ENCODE results near the gene SRRD.
A peak's percentile ranks its signal among the peaks of the same experiment; 100 is the strongest.
"Not testable (repeated sequence)": the region's sequence is repeated elsewhere in the genome, so short reads cannot be mapped to it uniquely, and the experiment has no call there.

The SRRD gene

DNA sequence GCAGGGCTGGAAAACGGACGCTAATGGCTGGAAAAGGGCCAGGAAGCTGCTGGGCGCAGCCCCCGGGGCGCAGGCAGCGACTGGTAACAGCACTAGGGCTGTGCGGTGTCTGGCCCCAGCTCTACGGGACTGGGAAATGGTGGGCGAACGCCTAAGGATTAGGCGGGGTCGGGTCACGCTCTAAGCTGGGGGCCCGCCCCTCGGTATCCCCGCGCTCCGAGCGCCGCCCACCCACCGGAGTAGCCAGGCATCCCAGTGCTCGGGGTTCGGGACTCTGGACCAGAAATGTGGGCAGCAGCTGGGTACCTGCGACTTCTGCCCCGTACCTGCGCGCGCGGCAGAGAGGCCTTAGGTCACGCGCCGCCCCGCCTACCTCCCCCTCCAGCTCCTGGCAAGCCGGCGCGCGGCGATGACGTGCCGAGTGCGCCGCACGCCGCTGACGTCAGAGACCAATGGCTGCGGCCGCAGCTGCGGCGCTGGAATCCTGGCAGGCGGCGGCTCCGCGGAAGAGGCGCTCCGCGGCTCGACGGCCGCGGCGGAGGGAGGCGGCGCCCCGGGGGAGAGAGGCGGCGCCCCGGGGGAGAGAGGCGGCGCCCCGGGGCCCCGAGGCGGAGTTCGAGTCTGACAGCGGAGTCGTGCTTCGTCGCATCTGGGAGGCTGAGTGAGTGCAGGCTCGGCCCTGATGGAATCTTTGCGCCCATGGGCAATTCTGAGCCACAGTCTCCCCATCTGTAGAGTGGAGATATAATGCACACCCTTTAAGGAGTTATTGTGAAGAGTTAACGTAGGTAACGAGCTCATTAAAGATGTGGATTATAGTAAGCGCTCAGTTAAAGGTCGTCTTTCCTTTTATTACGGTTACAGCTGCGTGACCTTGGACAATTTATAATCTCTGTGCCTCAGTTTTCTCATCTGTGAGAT is at the start of gene SRRD, which contains the start of gene HPS4:
Gene SRRD, plus strand, starts transcription at position 439 of the 921 bp plus-strand sequence. Its CDS starts 14 bp downstream, at position 453.
Gene HPS4, minus strand, starts transcription at position 345 of the 921 bp plus-strand sequence. CDS start 2,021 bp downstream, outside the sequence.
- DNase-seq: peak; percentile 92

- no peak for DNase-seq
Measured at GRCh38 chr22:26435327-26436093, 48.2 kb upstream of the SRRD start.

DNA sequence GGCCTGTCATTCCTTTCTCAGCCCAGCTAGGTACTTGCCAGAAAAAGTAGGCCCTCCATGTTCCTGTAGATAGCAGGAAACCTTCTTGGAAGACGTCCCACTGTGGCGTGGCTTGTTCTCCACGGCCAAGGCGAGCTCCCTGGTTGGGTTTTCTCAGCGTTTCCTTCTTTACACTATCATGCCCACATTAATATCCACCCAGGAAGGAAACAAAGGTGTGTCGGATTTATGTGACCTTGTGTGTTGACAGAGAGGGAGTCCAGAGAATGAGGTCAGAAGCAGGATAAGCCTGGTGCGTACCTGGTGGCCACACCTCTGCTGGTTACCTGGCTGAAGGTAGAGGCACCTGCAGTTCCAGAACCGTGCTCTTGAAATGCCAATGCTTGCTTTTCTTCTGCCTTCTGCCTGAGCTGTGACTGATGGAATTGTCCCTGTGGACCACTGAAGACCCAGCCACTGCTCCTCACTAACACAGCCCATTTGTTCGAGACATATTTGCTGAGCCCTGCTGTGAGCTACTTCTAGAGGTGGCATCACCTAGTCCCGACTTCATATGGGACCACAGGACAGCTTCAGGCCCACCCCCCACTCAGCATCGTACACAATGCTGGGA is 46.7 kb upstream of the SRRD start:
- no peak for DNase-seq

DNA sequence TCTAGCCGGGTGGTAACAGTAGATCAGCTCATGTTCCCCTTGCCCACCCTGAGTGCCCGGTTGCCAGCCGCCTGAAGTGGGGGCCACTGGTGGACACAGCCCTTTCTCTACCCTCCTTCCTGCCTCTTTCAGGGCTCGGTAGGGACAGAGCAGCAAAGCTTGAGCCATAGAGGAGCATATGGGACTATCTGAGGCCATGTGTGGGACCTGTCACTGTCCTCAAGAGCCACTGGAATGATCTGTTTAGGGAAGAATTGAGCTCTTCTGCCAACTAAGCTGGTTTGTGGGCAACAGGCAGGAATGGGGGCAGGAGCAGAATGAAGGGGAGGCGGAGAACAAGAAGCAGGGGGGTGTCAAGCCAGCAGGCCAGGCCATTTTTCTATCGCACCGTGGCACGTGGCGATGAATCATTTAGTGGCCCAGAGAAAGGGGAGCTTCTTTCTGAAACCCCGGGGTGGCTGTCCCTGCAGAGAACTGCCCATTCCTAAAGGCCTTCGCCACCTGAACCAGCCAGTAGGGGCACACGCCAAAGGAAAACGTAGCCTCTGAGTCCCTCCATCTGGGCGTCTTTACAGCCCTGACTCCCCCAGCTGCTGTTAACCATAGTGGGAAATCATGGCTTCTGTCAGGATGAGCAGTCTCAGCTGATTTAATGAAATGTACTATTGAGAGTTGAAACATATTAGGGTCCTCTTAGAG is 45.8 kb upstream of the SRRD start:
- DNase-seq: no peak

DNA sequence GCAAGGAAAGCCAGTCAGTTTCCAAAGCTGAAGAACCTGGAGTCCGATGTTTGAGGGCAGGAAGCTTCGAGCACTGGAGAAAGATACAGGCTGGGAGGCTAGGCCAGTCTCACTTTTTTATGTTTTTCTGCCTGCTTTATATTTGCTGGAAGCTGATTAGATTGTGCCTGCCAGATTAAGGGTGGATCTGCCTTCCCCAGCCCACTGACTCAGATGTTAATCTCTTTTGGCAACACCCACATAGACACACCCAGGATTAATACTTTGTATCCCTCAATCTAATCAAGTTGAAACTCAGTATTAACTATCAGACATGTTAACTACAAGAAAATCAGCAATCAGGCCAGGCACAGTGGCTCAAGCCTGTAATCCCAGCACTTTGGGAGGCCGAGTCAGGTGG is 44.9 kb upstream of the SRRD start:
- DNase-seq: not testable (repeated sequence)

- DNase-seq: no peak
Measured at GRCh38 chr22:26439559-26439958, 44.1 kb upstream of the SRRD start.

DNA sequence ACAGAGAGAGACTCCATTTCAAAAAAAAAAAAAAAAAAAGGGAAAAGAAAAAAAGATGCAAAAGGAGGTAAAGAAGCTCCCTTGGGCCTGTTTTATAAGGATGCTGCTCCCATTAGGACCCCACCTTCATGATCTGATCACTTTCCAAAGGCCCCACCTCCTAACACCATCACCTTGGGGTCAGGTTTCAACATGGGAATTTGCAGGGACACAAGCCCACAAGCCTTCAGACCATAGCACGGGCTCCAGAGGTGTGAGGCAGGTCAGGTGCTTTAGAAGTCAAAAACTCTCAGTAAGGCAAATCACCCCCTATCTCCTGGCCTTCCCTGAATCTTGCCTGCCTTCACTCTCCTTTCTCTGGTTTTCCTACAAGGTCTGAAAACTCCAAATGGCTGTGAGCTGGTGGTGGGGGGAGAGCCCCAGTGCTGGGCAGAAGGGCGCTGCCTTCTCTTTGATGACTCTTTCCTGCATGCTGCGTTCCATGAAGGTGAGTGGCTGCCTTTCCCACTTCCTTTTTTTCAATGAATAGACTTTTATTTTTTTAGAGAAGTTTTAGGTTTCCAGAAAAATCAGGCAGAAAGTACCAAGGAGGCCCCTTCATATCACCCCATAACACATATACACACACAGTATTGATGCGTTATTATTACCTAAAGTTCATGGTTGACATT is 41.5 kb upstream of the SRRD start:
- DNase-seq: no peak

- no peak for DNase-seq
Measured at GRCh38 chr22:26443901-26444690, 39.6 kb upstream of the SRRD start.

GRCh38 chr22:26444777-26445176 is 38.9 kb upstream of the SRRD start:
- DNase-seq: no peak

GRCh38 chr22:26445577-26446275 is 38.0 kb upstream of the SRRD start:
- no peak for DNase-seq

- DNase-seq: no peak
Measured at GRCh38 chr22:26446808-26447515, 36.7 kb upstream of the SRRD start.

- DNase-seq: no peak
Measured at GRCh38 chr22:26447584-26448329, 35.9 kb upstream of the SRRD start.

- DNase-seq: no peak
Measured at GRCh38 chr22:26448334-26448733, 35.3 kb upstream of the SRRD start.

DNA sequence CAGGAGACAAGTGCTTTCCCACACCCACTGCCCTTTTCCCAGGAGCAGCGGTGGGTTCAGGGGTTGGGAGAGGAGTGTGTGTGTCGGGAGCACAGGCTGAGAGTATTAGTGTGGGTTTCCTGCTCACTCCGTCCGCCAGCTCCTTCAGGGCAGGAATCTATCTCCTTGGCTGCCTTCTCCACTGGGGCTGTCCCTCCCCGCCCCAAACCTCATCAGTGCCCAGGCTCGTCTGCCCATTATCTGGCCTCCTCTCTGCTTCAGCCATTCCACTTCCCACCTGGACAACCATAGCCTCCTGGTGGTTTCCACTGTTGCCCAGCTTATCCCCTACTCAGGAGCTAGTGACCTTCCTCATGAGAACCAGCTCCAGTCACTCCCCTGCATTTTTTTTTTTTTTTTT is 34.7 kb upstream of the SRRD start:
- DNase-seq: no peak

DNA sequence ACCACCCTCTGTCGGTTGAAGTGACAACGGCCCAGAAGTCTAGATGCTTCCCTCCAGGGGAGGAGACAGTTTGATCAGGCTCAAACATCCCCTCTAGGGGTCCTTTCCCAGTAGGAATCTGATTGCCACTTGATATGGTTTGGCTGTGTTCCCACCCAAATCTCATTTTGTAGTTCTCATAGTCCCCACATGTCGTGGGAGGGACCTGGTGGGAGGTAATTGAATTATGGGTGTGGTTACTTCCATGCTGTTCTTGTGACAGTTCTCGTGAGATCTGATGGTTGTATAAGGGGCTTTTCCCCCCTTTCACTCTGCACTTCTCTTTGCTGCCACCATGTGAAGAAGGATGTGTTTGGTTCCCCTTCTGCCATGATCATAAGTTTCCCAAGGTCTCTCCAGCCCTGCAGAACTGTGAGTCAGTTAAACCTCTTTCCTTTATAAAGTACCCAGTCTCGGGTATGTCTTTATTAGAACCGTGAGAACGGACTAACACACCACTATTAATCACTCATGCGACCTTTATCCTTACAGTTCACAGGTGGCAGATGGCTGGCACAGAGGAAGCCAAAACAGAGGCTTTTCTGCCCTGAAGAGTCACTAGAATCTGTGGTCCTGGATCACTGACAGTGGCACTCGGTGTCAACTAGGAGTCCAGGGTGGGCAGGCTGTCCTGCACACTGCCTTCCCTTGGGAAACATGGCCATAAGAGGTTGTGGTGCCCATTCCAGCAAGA is 33.1 kb upstream of the SRRD start:
- no peak for DNase-seq

DNA sequence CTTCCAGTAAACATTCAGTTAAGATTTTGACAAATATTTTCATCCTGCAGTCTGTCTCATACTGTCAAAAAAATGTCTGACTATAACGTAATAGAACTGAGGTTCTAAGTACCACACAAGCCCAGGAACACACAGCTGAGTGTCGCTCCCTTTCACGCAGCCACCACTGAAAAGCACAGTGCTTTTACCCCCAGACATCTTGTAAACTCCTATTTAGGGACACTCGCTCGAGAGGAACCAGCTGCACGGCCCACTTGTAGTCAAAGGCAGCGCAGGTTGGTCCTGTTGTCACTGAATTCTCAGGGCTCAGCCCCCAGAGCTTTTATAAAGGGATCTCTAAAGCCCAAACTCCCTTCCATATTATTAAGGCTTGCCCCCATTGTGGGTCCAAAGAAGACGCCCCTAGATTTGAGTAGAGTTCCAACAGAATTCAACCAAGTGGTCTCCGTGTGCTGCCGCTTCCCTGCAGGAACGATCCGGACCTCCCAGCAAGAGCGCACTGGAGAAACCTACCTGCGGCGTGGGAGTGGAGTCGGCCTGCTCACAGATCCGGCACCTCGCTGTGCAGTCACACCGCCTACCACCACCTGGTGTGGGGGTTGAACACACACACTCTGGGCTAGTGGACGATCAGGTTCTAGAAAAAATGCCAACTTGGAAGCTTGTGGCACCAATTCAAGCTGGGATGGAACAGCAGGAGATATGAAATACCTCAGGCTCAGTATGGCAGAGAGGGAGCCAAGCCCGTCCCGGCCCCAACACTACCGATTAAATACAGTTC is 31.3 kb upstream of the SRRD start:
- no peak for DNase-seq

DNA sequence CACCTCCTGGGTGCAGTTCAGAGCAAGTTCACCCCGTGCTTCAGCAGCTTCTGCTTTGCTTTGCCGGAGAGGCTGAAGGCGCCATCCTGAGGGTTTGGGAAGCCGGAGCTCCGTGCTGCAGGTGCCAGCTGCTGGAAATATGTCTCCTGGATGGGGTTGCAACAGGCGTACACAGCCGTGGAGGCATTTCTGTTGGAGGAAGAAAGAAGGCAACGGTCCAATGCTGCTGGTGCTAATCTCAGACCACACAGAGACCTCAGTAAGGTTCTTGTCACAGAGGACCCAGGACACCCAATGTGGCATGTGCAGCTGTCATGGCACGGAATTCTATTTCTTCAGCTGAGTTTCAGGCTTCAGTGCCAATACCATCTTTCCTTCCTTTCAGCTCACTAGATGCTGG is 30.5 kb upstream of the SRRD start:
- DNase-seq: no peak
